Gastroesophageal sphincter (tissue), 4 donors: ENCODE results near the gene UGT2B15. TPM values are rescaled to one million over a fixed set of nuclear protein-coding genes. Genes with fewer than 3 reads are reported as not detected.
"Not testable (repeated sequence)": the region's sequence is repeated elsewhere in the genome, so short reads cannot be mapped to it uniquely, and the experiment has no call there.

Experiments
- ATAC-seq: fragments of 150-250 bp; one replicate; pipeline ENCODE4 v1.9.1; 2016; ENCODE audit warnings: mild to moderate bottlenecking, moderate library complexity
- H3K27ac ChIP-seq, 4 donors: fragments of 200-600 bp; sonication (generic) in 3 of 4; 1 replicate in 3 of 4; 2 replicates in 1 of 4; pipeline ENCODE4 v1.5.1; 2016 to 2019
- H3K27me3 ChIP-seq: fragments of 200-600 bp; sonication (generic); one replicate; pipeline ENCODE4 v1.5.1; 2019
- H3K36me3 ChIP-seq, 2 donors: fragments of 200-600 bp; sonication (generic); one replicate each; pipeline ENCODE4 v1.5.1; 2019; ENCODE audit warnings: control low read depth in 1 of 2
- H3K4me1 ChIP-seq, 3 donors: fragments of 200-600 bp; sonication (generic); 1 replicate in 2 of 3; 2 replicates in 1 of 3; pipeline ENCODE4 v1.5.1; 2016 to 2019; ENCODE audit warnings: control low read depth in 2 of 3
- H3K4me3 ChIP-seq, 2 donors: fragments of 200-600 bp; sonication (generic); one replicate each; pipeline ENCODE4 v1.5.1; 2019; ENCODE audit warnings: mild to moderate bottlenecking in 1 of 2, moderate library complexity in 1 of 2
- H3K9me3 ChIP-seq, 3 donors: fragments of 200-600 bp; sonication (generic); one replicate each; pipeline ENCODE4 v1.5.1; 2017 to 2019; ENCODE audit warnings: control low read depth in 2 of 3
- EP300 ChIP-seq: sonication (generic); formaldehyde crosslinking; IDR thresholded peaks from one replicate; pipeline ENCODE4 v1.6.1; 2017; ENCODE audit warnings: antibody characterized with exemption, mild to moderate bottlenecking
- POLR2A ChIP-seq, 2 donors: fragments of 450-650 bp; IDR thresholded peaks; one replicate each; pipeline ENCODE4 v1.6.1; 2017; ENCODE audit warnings: antibody characterized with exemption in 2 of 2, mild to moderate bottlenecking in 2 of 2, moderate library complexity in 1 of 2
- POLR2AphosphoS5 ChIP-seq: sonication (generic); formaldehyde crosslinking; IDR thresholded peaks from one replicate; pipeline ENCODE4 v1.6.1; 2017; ENCODE audit warnings: antibody characterized with exemption
- WGBS, 2 donors: methylation state at CpG; one replicate each; pipeline ENCODE4 v1.1.5; 2018; ENCODE audit warnings: low coverage in 1 of 2; 5-methylcytosine and 5-hydroxymethylcytosine counted together
- total RNA-seq, 4 donors: library from RNA; depleted of rRNA; stranded (reverse); fragments of >200 nt; gene quantifications; one replicate each; pipeline ENCODE4 v1.1.0, GENCODE V29; 2016
- TF ChIP-seq, protein P1 (sequence below), 4 experiments: fragments of 200-600 bp in 2 of 4; fragments of 450-650 bp in 2 of 4; sonication (generic) in 1 of 4; IDR thresholded peaks; one replicate each; pipeline ENCODE4 v1.5.1; 2017 to 2019; ENCODE audit warnings: antibody characterized with exemption in 4 of 4, mild to moderate bottlenecking in 2 of 4, moderate library complexity in 2 of 4

Gene UGT2B15
- total RNA-seq, 4 donors from 2014 or later = not detected

DNA sequence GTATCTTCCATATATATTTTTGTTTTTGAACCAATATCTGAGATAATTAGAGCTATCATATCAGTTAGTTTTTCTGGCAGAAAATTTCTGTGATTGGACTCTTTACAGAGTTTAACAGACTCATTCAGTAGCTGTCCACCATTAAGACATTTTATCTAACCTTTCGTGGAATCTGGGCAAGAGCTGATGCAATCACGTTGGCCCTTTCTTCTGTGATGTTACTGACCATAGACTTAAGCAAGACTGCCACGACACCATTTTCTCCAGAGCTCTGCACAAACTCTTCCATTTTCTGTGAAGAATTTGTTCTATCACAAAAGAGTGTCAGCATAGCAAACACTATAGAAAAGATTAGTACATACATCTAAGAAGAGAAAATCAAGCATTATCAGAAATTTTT is 41.8 kb upstream of the UGT2B15 start:
- ATAC-seq = no peak
- Histone ChIP-seq H3K36me3 (no peaks in the 10 kb centered on the region), H3K4me1 (no peaks in the 10 kb centered on the region), H3K27me3 (no peaks in the 10 kb centered on the region), H3K4me3 (no peak overlapping the region), H3K27ac (no peak overlapping the region), H3K9me3 (no peaks in the 10 kb centered on the region)
- TF ChIP-seq POLR2AphosphoS5 (no peak), EP300 (no peak), POLR2A (IDR thresholded peaks at IDR 0.05) (no peak)
- TF ChIP-seq, protein P1, sequence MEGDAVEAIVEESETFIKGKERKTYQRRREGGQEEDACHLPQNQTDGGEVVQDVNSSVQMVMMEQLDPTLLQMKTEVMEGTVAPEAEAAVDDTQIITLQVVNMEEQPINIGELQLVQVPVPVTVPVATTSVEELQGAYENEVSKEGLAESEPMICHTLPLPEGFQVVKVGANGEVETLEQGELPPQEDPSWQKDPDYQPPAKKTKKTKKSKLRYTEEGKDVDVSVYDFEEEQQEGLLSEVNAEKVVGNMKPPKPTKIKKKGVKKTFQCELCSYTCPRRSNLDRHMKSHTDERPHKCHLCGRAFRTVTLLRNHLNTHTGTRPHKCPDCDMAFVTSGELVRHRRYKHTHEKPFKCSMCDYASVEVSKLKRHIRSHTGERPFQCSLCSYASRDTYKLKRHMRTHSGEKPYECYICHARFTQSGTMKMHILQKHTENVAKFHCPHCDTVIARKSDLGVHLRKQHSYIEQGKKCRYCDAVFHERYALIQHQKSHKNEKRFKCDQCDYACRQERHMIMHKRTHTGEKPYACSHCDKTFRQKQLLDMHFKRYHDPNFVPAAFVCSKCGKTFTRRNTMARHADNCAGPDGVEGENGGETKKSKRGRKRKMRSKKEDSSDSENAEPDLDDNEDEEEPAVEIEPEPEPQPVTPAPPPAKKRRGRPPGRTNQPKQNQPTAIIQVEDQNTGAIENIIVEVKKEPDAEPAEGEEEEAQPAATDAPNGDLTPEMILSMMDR (IDR thresholded peaks at IDR 0.05) = no peak
- WGBS, 2 donors = 66 to 100% methylated on average over 1 to 3 of the region's 3 CpGs

DNA sequence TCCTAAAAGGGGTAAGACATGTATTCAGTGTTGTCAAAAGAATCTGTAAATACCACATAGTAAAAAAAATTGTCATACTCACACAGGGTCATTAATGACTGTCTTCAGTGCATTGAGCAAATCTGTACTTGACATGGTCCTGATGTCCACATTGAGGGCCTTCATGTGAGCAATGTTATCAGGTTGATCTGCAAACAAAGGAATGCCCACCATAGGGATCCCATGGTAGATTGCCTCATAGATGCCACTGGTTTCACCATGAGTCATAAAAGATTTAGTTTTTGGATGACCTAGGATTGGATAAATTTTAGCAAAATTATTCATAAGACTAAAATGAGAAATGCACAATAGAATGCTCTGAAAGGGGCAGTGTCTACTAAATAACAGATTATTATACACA is 38.1 kb upstream of the UGT2B15 start:
- no peak for ATAC-seq
- TF ChIP-seq POLR2AphosphoS5 (no peak), POLR2A (IDR thresholded peaks at IDR 0.05) (no peak), EP300 (no peak)
- TF ChIP-seq, protein P1 (IDR thresholded peaks at IDR 0.05) = no peak
- no peaks in the 10 kb centered on the region for H3K27me3 ChIP-seq
- no peaks in the 10 kb centered on the region for H3K36me3 ChIP-seq
- H3K4me1 ChIP-seq = no peaks in the 10 kb centered on the region
- H3K4me3 ChIP-seq = no peak overlapping the region
- H3K27ac ChIP-seq = no peak overlapping the region
- no peaks in the 10 kb centered on the region for H3K9me3 ChIP-seq

DNA sequence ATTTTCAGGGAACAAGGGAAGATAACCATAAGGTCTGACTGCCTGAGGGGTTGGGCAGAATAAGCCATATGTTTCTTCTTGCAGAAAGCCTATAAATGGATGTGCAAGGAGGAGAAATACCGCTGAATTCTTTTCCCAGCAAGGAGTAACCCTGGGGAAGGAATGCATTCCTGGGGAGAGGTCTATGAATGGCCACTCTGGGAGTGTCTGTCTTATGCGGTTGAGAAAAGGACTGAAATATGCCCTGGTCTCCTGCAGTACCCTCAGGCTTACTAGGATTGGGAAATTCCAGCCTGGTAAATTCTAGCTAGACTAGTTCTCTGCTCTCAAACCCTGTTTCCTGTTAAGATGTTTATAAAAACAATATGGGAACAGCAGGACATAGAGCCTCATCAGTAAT is 32.7 kb upstream of the UGT2B15 start:
- H3K27ac ChIP-seq, H3K4me3 ChIP-seq, H3K36me3 ChIP-seq, ATAC-seq, H3K9me3 ChIP-seq, H3K4me1 ChIP-seq, H3K27me3 ChIP-seq: not testable (repeated sequence)
- WGBS, 2 donors = 67 to 89% methylated on average over 1 to 2 of the region's 2 CpGs

GRCh38 chr4:68700152-68700551 is 29.7 kb upstream of the UGT2B15 start:
- no peak for ATAC-seq
- H3K27ac ChIP-seq = no peak overlapping the region
- TF ChIP-seq, protein P1 (IDR thresholded peaks at IDR 0.05) = no peak
- TF ChIP-seq EP300 (no peak), POLR2A (IDR thresholded peaks at IDR 0.05) (no peak), POLR2AphosphoS5 (no peak)
- no peaks in the 10 kb centered on the region for H3K9me3 ChIP-seq
- no peaks in the 10 kb centered on the region for H3K4me1 ChIP-seq
- H3K36me3 ChIP-seq = no peaks in the 10 kb centered on the region
- no peak overlapping the region for H3K4me3 ChIP-seq
- H3K27me3 ChIP-seq = no peaks in the 10 kb centered on the region
- 74 to 77% methylated on average over 3 of the region's 3 CpGs for WGBS, 2 donors

DNA sequence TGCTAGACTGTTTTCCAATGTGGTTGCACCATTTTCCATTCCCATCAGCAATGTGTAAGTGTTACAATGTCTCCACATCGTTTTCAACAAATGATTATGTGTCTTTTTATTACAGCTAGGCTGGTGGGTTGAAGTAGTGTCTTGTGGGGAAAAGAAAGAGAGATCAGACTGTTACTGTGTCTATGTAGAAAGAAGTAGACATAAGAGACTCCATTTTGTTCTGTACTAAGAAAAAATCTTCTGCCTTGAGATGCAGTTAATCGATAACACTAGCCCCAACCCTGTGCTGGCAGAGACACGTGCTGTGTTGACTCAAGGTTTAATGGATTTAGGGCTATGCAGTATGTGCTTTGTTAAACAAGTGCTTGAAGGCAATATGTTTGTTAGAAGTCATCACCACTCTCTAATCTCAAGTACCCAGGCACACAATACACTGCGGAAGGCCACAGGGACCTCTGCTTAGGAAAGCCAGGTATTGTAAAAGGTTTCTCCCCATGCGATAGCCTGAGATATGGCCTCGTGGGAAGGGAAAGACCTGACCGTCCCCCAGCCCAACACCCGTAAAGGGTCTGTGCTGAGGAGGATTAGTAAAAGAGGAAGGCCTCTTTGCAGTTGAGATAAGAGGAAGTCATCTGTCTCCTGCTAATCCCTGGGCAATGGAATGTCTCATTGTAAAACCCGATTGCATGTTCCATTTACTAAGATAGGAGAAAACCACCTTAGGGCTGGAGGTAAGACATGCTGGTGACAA is 23.0 kb upstream of the UGT2B15 start:
- no peaks in the 10 kb centered on the region for H3K4me1 ChIP-seq
- WGBS, 2 donors = 62 to 65% methylated on average over 2 to 8 of the region's 9 CpGs
- H3K36me3 ChIP-seq = no peaks in the 10 kb centered on the region
- ATAC-seq = no peak
- no peak for TF ChIP-seq POLR2AphosphoS5
- TF ChIP-seq, protein P1 (IDR thresholded peaks at IDR 0.05) = no peak
- no peak for TF ChIP-seq POLR2A (IDR thresholded peaks at IDR 0.05)
- TF ChIP-seq EP300 = no peak
- no peaks in the 10 kb centered on the region for H3K9me3 ChIP-seq
- H3K4me3 ChIP-seq = no peak overlapping the region
- no peak overlapping the region for H3K27ac ChIP-seq
- H3K27me3 ChIP-seq = no peaks in the 10 kb centered on the region
